ENCODE results near the gene GCK.

GCK gene

GRCh38 chr7:44213206-44213876 lies 24.1 kb upstream of the GCK start:
- TF ChIP-seq ZFX (IDR thresholded peaks at IDR 0.05; ENCODE audit: borderline replicate concordance) (no peak), CTCF (IDR thresholded peaks at IDR 0.05) (no peak)
- no peak overlapping the region for H3K27ac ChIP-seq

GRCh38 chr7:44212581-44213184 lies 23.4 kb upstream of the GCK start:
- TF ChIP-seq CTCF (IDR thresholded peaks at IDR 0.05) (no peak), ZFX (IDR thresholded peaks at IDR 0.05; ENCODE audit: borderline replicate concordance) (no peak)
- H3K27ac ChIP-seq: no peak overlapping the region

- TF ChIP-seq CTCF (IDR thresholded peaks at IDR 0.05): no peak
- no peak for TF ChIP-seq ZFX (IDR thresholded peaks at IDR 0.05; ENCODE audit: borderline replicate concordance)
- no peak overlapping the region for H3K27ac ChIP-seq
Measured at GRCh38 chr7:44212018-44212417, 22.8 kb upstream of the GCK start.

- no peak for TF ChIP-seq ZFX (IDR thresholded peaks at IDR 0.05; ENCODE audit: borderline replicate concordance)
- no peak for TF ChIP-seq CTCF (IDR thresholded peaks at IDR 0.05)
- no peak overlapping the region for H3K27ac ChIP-seq
Measured at GRCh38 chr7:44211126-44211675, 22.0 kb upstream of the GCK start.

- TF ChIP-seq ZFX (IDR thresholded peaks at IDR 0.05; ENCODE audit: borderline replicate concordance): no peak
- TF ChIP-seq CTCF (IDR thresholded peaks at IDR 0.05): no peak
Measured at GRCh38 chr7:44210107-44210506, 20.9 kb upstream of the GCK start.

GRCh38 chr7:44208085-44208484 lies 18.8 kb upstream of the GCK start:
- no peak overlapping the region for H3K27ac ChIP-seq
- TF ChIP-seq CTCF (IDR thresholded peaks at IDR 0.05) (no peak), ZFX (IDR thresholded peaks at IDR 0.05; ENCODE audit: borderline replicate concordance) (no peak)

More at GRCh38 chr7:44210107-44210506, 20.9 kb upstream of the GCK start:
- no peak overlapping the region for H3K27ac ChIP-seq

- TF ChIP-seq ZFX (IDR thresholded peaks at IDR 0.05; ENCODE audit: borderline replicate concordance): no peak
- no peak overlapping the region for H3K27ac ChIP-seq
Measured at GRCh38 chr7:44206008-44206407, 16.8 kb upstream of the GCK start.

Data from 22Rv1 (cell line).